ENCODE data around the gene C10orf71.

The C10orf71 gene

DNA sequence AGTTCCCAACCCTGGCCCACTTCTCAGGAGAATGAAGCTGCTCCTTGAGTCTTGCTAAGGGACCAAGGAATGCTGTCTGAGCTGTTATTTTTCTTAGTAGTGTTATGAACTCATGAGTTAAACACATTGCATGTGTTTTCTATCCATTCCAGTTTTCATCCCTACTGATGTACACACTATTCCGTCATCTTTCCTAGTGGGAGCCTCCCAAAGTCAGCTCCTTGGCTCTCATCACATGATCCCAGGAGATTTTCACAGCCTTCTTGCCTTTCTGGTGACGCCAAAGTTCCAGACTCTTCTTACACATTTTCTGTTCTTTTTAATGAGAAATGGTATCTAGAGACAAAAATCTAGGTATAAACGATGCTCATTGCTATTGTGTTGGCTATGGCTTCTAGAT, 8.4 kb upstream of the C10orf71 start:
- TF ChIP-seq, protein P1, sequence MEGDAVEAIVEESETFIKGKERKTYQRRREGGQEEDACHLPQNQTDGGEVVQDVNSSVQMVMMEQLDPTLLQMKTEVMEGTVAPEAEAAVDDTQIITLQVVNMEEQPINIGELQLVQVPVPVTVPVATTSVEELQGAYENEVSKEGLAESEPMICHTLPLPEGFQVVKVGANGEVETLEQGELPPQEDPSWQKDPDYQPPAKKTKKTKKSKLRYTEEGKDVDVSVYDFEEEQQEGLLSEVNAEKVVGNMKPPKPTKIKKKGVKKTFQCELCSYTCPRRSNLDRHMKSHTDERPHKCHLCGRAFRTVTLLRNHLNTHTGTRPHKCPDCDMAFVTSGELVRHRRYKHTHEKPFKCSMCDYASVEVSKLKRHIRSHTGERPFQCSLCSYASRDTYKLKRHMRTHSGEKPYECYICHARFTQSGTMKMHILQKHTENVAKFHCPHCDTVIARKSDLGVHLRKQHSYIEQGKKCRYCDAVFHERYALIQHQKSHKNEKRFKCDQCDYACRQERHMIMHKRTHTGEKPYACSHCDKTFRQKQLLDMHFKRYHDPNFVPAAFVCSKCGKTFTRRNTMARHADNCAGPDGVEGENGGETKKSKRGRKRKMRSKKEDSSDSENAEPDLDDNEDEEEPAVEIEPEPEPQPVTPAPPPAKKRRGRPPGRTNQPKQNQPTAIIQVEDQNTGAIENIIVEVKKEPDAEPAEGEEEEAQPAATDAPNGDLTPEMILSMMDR (IDR thresholded peaks at IDR 0.05; ENCODE audit: insufficient read depth, low read depth, low read length, missing control alignments): no peak
- DNase-seq (ENCODE audit: low read depth): no peak
- no peak overlapping the region for H3K4me3 ChIP-seq (ENCODE audit: low read length)

DNA sequence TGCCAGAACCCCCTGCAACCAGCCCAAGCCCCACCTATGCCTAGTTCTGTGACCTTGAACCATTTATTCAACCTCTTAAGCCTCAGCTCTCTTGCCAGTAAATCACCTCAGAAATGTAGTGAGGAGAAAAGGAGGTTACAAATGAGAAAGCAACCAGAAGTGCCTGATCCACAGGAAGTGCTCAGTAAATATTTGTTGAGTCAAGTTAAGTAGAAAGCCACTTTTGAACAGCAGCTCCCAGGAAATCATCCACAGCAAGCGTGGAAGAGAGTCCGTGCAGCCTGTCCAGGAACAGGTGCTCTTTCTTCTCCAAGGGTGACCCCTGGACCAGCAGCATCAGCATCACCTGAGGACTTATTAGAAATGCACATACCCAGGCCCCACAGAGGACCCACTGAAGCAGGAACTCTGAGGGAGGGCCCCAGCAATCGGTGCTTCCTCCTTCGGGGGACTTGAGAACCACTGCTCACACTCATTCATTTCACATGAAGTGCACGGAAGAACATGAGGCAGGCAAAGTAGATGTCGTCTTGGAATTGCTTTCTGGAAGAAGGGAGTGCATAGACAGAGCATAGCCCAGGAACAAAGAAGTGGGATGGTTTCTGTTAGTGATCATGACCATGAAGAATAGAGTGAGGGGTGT, 6.3 kb upstream of the C10orf71 start:
- H3K4me3 ChIP-seq (ENCODE audit: low read length): no peak overlapping the region
- DNase-seq (ENCODE audit: low read depth): no peak
- TF ChIP-seq, protein P1 (IDR thresholded peaks at IDR 0.05; ENCODE audit: insufficient read depth, low read depth, low read length, missing control alignments): no peak

DNA sequence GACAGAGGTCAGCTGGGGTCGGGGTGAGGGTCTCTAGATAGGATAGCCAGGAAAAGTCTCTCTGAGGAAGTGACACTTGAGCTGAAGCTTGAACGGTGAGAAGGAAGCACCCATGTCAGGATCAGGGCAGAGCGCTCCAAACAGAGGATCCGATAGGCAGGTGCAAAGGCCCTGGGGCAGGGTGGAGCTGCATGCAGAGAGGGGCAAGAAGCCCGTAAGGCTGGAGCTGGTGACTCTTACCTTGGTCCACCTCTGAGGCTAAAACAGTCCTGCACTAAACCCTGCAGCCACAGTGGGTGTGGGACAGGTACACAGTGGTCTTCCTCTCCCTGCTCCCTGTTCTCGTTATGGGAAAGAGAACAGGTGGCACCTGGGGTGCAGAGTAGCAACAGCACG, 5.8 kb upstream of the C10orf71 start:
- no peak overlapping the region for H3K4me3 ChIP-seq (ENCODE audit: low read length)
- TF ChIP-seq, protein P1 (IDR thresholded peaks at IDR 0.05; ENCODE audit: insufficient read depth, low read depth, low read length, missing control alignments): no peak
- DNase-seq (ENCODE audit: low read depth): no peak

DNA sequence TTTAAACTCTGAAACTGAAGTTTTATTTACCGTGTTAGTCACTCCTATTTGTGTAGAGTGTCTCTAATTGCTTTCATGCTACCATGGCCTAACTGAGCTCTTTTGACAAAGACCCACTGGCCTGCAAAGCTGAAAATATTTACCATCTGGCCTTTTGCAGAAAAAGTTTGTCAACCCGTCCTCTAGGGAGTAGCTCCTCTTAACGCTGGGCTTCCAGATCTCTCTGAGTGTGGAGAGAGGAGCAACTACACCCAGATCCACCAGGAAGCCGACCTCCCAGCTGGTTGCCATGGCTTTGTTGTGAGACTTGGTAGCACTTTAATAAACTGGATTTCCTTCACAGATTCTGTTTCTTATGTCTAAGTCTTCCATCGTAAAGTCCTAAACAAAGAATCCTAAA, 4.2 kb upstream of the C10orf71 start:
- no peak for DNase-seq (ENCODE audit: low read depth)
- TF ChIP-seq, protein P1 (IDR thresholded peaks at IDR 0.05; ENCODE audit: insufficient read depth, low read depth, low read length, missing control alignments): no peak
- no peak overlapping the region for H3K4me3 ChIP-seq (ENCODE audit: low read length)

DNA sequence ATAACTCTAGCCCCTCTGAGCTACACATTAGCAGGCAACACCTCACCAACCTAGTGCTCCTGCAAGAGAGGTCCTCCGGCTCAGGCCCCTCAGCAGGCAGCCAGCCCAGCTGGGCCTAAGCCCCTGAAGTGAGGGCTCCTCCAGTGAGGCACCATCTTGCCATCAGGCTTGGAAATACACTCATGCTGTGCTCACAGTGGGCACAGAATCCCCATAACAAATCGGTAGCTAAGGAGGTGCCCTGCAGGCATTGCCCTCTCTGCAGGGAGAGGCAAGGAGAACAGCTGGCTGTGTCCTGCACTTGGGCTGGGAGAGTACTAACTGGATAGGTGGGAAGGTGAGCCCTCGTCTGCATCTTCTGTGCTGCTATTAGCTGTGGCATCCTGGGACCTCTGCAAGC, 3.7 kb upstream of the C10orf71 start:
- TF ChIP-seq, protein P1 (IDR thresholded peaks at IDR 0.05; ENCODE audit: insufficient read depth, low read depth, low read length, missing control alignments): no peak
- no peak overlapping the region for H3K4me3 ChIP-seq (ENCODE audit: low read length)
- DNase-seq (ENCODE audit: low read depth): no peak

DNA sequence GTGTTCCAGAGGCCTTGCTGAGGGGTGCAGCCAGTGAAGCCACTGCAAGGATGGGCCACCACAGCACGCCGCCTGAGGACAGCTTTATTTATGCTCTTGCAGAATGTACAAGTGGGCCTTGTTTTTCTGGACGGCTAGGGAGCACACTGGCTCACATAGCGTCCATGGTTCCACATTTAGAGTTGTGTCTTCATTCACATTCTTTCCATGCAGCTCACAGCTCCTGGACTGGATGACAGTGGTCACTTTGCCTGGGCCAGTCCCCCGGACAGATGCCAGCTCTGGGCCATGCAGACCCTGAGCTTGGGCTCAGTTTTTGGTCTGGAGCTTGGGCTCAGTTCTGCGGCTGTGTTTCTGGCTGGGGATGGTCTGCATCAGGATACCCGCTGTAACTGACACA, 2.6 kb upstream of the C10orf71 start:
- TF ChIP-seq, protein P1 (IDR thresholded peaks at IDR 0.05; ENCODE audit: insufficient read depth, low read depth, low read length, missing control alignments): no peak
- DNase-seq (ENCODE audit: low read depth): no peak
- H3K4me3 ChIP-seq (ENCODE audit: low read length): no peak overlapping the region

DNA sequence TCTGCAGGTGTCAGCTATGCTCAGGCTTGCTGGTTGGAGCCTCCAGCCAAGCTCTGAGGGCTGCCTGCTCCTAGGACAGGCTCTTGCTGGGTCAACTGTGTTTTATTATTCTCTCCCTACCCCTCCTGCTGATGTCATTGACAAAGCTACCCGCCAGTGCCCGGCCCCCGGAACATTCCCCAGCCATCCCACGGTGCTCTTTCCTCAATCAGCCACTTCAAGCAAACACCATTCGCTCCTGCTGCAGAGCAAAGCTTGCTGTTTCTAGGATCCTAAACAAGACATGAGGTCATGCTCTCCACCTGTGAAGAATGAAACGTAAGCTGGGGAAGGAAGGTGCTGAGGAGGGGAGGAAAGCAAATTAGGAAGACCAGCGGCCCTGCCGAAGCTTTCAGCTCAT, 2.1 kb upstream of the C10orf71 start:
- TF ChIP-seq, protein P1 (IDR thresholded peaks at IDR 0.05; ENCODE audit: insufficient read depth, low read depth, low read length, missing control alignments): no peak
- no peak overlapping the region for H3K4me3 ChIP-seq (ENCODE audit: low read length)
- no peak for DNase-seq (ENCODE audit: low read depth)
